ENCODE measurements around the gene CEP72.

DNA sequence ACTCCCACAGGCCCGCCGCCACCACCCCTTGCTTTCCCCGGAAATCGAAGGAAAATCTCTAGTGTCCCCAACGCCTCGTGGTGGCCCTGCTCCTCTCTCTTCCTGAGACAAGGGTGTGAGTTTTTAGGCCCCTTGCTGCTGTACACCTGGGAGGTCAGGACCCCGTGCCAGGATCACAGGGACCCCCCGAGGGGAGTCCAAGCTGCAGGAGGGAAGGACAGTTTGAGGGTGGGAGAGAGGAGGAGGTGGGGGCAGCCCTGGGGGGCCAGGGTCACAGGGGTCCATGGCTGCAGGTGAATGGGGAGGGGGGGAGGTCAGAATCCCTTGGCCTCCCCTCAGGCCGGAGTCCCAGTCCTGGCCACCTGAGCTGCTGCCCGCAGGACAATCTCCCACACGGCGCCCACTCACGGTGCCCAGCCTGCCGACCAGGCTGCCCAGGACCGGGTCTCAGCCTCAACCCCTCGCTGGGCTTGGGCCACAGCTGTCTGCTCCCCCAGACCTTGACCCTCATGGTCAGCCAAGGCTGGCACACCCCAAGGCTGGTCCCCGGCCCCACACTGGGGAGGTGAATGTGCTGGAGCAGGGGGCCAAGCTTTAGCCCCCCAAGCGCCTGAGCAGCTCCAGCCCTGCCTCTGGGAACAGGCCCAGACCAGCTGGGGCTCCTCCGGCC lies 61.2 kb downstream of the CEP72 start:
- TF ChIP-seq, protein P1, sequence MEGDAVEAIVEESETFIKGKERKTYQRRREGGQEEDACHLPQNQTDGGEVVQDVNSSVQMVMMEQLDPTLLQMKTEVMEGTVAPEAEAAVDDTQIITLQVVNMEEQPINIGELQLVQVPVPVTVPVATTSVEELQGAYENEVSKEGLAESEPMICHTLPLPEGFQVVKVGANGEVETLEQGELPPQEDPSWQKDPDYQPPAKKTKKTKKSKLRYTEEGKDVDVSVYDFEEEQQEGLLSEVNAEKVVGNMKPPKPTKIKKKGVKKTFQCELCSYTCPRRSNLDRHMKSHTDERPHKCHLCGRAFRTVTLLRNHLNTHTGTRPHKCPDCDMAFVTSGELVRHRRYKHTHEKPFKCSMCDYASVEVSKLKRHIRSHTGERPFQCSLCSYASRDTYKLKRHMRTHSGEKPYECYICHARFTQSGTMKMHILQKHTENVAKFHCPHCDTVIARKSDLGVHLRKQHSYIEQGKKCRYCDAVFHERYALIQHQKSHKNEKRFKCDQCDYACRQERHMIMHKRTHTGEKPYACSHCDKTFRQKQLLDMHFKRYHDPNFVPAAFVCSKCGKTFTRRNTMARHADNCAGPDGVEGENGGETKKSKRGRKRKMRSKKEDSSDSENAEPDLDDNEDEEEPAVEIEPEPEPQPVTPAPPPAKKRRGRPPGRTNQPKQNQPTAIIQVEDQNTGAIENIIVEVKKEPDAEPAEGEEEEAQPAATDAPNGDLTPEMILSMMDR (IDR thresholded peaks at IDR 0.05), result no peak
- no peak for TF ChIP-seq ZFX (IDR thresholded peaks at IDR 0.05; ENCODE audit: borderline replicate concordance)

Data from 22Rv1 (cell line).